Islet precursor cell (in vitro differentiated cells): ENCODE measurements around the gene CNNM2.
"Not testable (repeated sequence)": the region's sequence is repeated elsewhere in the genome, so short reads cannot be mapped to it uniquely, and the experiment has no call there.

Experiments
- DNase-seq: peaks from one replicate; pipeline ENCODE4 v3.0.0-alpha.2; 2018

CNNM2 gene

GRCh38 chr10:103042129-103042528, 124.0 kb downstream of the CNNM2 start:
- peak; percentile 61 for DNase-seq

GRCh38 chr10:103042908-103043307, 124.8 kb downstream of the CNNM2 start:
- peak; percentile 13 for DNase-seq

GRCh38 chr10:103044942-103045489, 126.9 kb downstream of the CNNM2 start:
- peak; percentile 48 for DNase-seq

- no peak for DNase-seq
Measured at GRCh38 chr10:103045961-103046360, 127.9 kb downstream of the CNNM2 start.

- DNase-seq, result no peak
Measured at GRCh38 chr10:103047381-103047780, 129.3 kb downstream of the CNNM2 start.

- DNase-seq, result peak; percentile 29
Measured at GRCh38 chr10:103049237-103049636, 131.1 kb downstream of the CNNM2 start.

GRCh38 chr10:103053659-103054581, 135.8 kb downstream of the CNNM2 start:
- peak; percentile 90 for DNase-seq

- no peak for DNase-seq
Measured at GRCh38 chr10:103054621-103055020, 136.5 kb downstream of the CNNM2 start.

- DNase-seq, result peak; percentile 45
Measured at GRCh38 chr10:103055105-103055504, 137.0 kb downstream of the CNNM2 start.

- DNase-seq, result no peak
Measured at GRCh38 chr10:103058034-103058433, 139.9 kb downstream of the CNNM2 start.

GRCh38 chr10:103060575-103060974, 142.5 kb downstream of the CNNM2 start:
- DNase-seq, result no peak

GRCh38 chr10:103062854-103063590, 144.9 kb downstream of the CNNM2 start:
- DNase-seq, result peak; percentile 55

- peak; percentile 46 for DNase-seq
Measured at GRCh38 chr10:103064956-103065355, 146.9 kb downstream of the CNNM2 start.

- DNase-seq, result no peak
Measured at GRCh38 chr10:103066141-103067098, 148.3 kb downstream of the CNNM2 start.

GRCh38 chr10:103067099-103067477, 149.0 kb downstream of the CNNM2 start:
- not testable (repeated sequence) for DNase-seq

- DNase-seq, result no peak
Measured at GRCh38 chr10:103067484-103067883, 149.4 kb downstream of the CNNM2 start.

GRCh38 chr10:103067956-103068355, 149.9 kb downstream of the CNNM2 start:
- no peak for DNase-seq

GRCh38 chr10:103069453-103070331, 151.6 kb downstream of the CNNM2 start:
- peak; percentile 78 for DNase-seq

GRCh38 chr10:103072276-103072675, 154.2 kb downstream of the CNNM2 start:
- DNase-seq, result peak; percentile 22

- DNase-seq, result peak; percentile 32
Measured at GRCh38 chr10:103072891-103073290, 154.8 kb downstream of the CNNM2 start.

GRCh38 chr10:103077020-103077419, 158.9 kb downstream of the CNNM2 start:
- peak; percentile 41 for DNase-seq
